Measurements from ENCODE around the gene MRPL51.

DNA sequence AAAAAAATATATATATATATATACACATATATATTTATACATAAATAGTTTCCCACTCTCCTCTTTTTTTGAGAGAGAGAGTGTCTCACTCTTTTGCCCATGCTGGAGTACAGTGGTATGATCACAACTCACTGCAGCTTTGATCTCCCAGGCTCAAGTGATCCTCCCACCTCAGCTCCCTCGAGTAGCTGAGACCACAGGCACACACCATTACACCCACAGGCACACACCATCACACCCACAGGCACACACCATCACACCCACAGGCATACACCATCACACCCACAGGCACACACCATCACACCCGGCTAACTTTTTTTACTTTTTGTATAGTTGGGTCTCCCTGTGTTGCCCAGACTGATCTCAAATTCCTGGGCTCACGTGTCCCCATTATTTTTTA, 27.1 kb upstream of the MRPL51 start:
- TF ChIP-seq, protein P1, sequence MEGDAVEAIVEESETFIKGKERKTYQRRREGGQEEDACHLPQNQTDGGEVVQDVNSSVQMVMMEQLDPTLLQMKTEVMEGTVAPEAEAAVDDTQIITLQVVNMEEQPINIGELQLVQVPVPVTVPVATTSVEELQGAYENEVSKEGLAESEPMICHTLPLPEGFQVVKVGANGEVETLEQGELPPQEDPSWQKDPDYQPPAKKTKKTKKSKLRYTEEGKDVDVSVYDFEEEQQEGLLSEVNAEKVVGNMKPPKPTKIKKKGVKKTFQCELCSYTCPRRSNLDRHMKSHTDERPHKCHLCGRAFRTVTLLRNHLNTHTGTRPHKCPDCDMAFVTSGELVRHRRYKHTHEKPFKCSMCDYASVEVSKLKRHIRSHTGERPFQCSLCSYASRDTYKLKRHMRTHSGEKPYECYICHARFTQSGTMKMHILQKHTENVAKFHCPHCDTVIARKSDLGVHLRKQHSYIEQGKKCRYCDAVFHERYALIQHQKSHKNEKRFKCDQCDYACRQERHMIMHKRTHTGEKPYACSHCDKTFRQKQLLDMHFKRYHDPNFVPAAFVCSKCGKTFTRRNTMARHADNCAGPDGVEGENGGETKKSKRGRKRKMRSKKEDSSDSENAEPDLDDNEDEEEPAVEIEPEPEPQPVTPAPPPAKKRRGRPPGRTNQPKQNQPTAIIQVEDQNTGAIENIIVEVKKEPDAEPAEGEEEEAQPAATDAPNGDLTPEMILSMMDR (IDR thresholded peaks at IDR 0.05 in 2 of 3, conservative IDR thresholded peaks at IDR 0.05 in 1 of 3; ENCODE audit: borderline replicate concordance in 1 of 3, insufficient read depth in 1 of 3, low read depth in 2 of 3, low read length in 2 of 3) = no peak
- no peak for TF ChIP-seq POLR2A (IDR thresholded peaks at IDR 0.05; ENCODE audit: borderline replicate concordance, extremely low read depth, insufficient read depth, insufficient read length)
- TF ChIP-seq POLR2AphosphoS5 (IDR thresholded peaks at IDR 0.05; ENCODE audit: low read depth, low read length) = no peak
- TF ChIP-seq RAD21 (IDR thresholded peaks at IDR 0.05; ENCODE audit: low read depth) = no peak
- no peak for TF ChIP-seq EZH2phosphoT487 (IDR thresholded peaks at IDR 0.05; ENCODE audit: borderline replicate concordance)
- TF ChIP-seq, protein P2, sequence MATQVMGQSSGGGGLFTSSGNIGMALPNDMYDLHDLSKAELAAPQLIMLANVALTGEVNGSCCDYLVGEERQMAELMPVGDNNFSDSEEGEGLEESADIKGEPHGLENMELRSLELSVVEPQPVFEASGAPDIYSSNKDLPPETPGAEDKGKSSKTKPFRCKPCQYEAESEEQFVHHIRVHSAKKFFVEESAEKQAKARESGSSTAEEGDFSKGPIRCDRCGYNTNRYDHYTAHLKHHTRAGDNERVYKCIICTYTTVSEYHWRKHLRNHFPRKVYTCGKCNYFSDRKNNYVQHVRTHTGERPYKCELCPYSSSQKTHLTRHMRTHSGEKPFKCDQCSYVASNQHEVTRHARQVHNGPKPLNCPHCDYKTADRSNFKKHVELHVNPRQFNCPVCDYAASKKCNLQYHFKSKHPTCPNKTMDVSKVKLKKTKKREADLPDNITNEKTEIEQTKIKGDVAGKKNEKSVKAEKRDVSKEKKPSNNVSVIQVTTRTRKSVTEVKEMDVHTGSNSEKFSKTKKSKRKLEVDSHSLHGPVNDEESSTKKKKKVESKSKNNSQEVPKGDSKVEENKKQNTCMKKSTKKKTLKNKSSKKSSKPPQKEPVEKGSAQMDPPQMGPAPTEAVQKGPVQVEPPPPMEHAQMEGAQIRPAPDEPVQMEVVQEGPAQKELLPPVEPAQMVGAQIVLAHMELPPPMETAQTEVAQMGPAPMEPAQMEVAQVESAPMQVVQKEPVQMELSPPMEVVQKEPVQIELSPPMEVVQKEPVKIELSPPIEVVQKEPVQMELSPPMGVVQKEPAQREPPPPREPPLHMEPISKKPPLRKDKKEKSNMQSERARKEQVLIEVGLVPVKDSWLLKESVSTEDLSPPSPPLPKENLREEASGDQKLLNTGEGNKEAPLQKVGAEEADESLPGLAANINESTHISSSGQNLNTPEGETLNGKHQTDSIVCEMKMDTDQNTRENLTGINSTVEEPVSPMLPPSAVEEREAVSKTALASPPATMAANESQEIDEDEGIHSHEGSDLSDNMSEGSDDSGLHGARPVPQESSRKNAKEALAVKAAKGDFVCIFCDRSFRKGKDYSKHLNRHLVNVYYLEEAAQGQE (IDR thresholded peaks at IDR 0.05; ENCODE audit: low read depth) = no peak
- no peak for TF ChIP-seq YY1 (IDR thresholded peaks at IDR 0.05; ENCODE audit: extremely low read depth, insufficient replicate concordance, low read depth, low read length)
- TF ChIP-seq, protein P3, sequence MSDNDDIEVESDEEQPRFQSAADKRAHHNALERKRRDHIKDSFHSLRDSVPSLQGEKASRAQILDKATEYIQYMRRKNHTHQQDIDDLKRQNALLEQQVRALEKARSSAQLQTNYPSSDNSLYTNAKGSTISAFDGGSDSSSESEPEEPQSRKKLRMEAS (IDR thresholded peaks at IDR 0.05) = no peak

Data from HCT116 (cell line).